IMR-90 (cell line): ENCODE data around the gene PDE11A. TPM values are rescaled to one million over a fixed set of nuclear protein-coding genes. Genes with fewer than 3 reads are reported as not detected.

ENCODE experiments used
- ATAC-seq: fragments of 200-7000 bp; cut with Tn5 transposase; 2 replicates; pipeline ENCODE4 v1.9.1; 2020; ENCODE audit warnings: low read depth, mild to moderate bottlenecking, moderate library complexity
- BruUV-seq: library from RNA; stranded (reverse); fragments of 400-500 nt; replicated peaks from 2 replicates; lab custom pipeline; 2021; lab: Mats Ljungman, UMichigan
- CTCF ChIA-PET: fragments of 300-600 bp; formaldehyde crosslinking; extraction: SDS; loops from one replicate; lab custom pipeline; 2021; ENCODE audit warnings: antibody characterized with exemption; lab: Yijun Ruan, JAX
- POLR2A ChIA-PET: fragments of 300-600 bp; sonication (Branson Sonifier 250); formaldehyde crosslinking; loops from one replicate; lab custom pipeline; 2022; ENCODE audit warnings: antibody characterized with exemption; ENCODE audit not compliant: unreplicated experiment; lab: Charles Lee
- DNase-seq: peaks from one replicate; pipeline ENCODE4 v3.0.0; 2013
- H2AFZ ChIP-seq: replicated peaks from 2 replicates; pipeline ENCODE3; 2013; ENCODE audit warnings: low read length, mild to moderate bottlenecking; ENCODE audit not compliant: poor library complexity
- H2AK5ac ChIP-seq: 2 replicates; pipeline ENCODE4 v1.6.1; 2013; ENCODE audit warnings: low read depth, low read length, inconsistent platforms
- H2AK9ac ChIP-seq: replicated peaks from 2 replicates; pipeline ENCODE3; 2013; ENCODE audit warnings: mild to moderate bottlenecking, low read depth, low read length, moderate library complexity; ENCODE audit not compliant: poor library complexity
- H2BK120ac ChIP-seq: 2 replicates; pipeline ENCODE4 v1.6.1; 2013; ENCODE audit warnings: low read depth, low read length, inconsistent platforms
- H2BK15ac ChIP-seq: 3 replicates; pipeline ENCODE4 v1.6.1; 2013; ENCODE audit warnings: low read depth, low read length, inconsistent platforms
- H2BK20ac ChIP-seq: 2 replicates; pipeline ENCODE4 v1.6.1; 2013; ENCODE audit warnings: low read depth, mild to moderate bottlenecking, inconsistent platforms, low read length, moderate library complexity
- H2BK5ac ChIP-seq: 2 replicates; pipeline ENCODE4 v1.6.1; 2013; ENCODE audit warnings: mild to moderate bottlenecking, low read depth, low read length, inconsistent platforms; ENCODE audit not compliant: poor library complexity, severe bottlenecking
- H3K14ac ChIP-seq: replicated peaks from 2 replicates; pipeline ENCODE4 v1.6.1; 2013; ENCODE audit warnings: low read depth, low read length, inconsistent platforms
- H3K18ac ChIP-seq: 2 replicates; pipeline ENCODE4 v1.6.1; 2013; ENCODE audit warnings: low read depth, low read length, control low read depth
- H3K23ac ChIP-seq: 2 replicates; pipeline ENCODE4 v1.6.1; 2013; ENCODE audit warnings: low read depth, low read length, inconsistent platforms
- H3K27ac ChIP-seq: 2 replicates; pipeline ENCODE4 v1.5.1; 2013; ENCODE audit warnings: mild to moderate bottlenecking, control low read depth, low read length; ENCODE audit not compliant: insufficient read depth
- H3K27me3 ChIP-seq: 2 replicates; pipeline ENCODE4 v1.6.1; 2013; ENCODE audit warnings: low read length; ENCODE audit not compliant: control insufficient read depth, insufficient read depth
- H3K36me3 ChIP-seq: 2 replicates; pipeline ENCODE4 v1.6.1; 2013; ENCODE audit warnings: low read length, mixed read lengths; ENCODE audit not compliant: control insufficient read depth, insufficient read depth
- H3K4ac ChIP-seq: 2 replicates; pipeline ENCODE4 v1.6.1; 2013; ENCODE audit warnings: low read depth, low read length, inconsistent platforms
- H3K4me1 ChIP-seq: 2 replicates; pipeline ENCODE4 v1.6.1; 2013; ENCODE audit warnings: low read length, mixed read lengths; ENCODE audit not compliant: control insufficient read depth, insufficient read depth
- H3K4me2 ChIP-seq: 2 replicates; pipeline ENCODE4 v1.6.1; 2013; ENCODE audit warnings: low read depth, mild to moderate bottlenecking, control low read depth, low read length, moderate library complexity
- H3K4me3 ChIP-seq: 2 replicates; pipeline ENCODE4 v1.5.1; 2013; ENCODE audit warnings: low read depth, mild to moderate bottlenecking, control low read depth, low read length, moderate library complexity; ENCODE audit not compliant: insufficient read depth
- H3K56ac ChIP-seq: 2 replicates; pipeline ENCODE4 v1.6.1; 2013; ENCODE audit warnings: low read length, inconsistent platforms; ENCODE audit not compliant: insufficient read depth; ENCODE audit errors: extremely low read depth
- H3K79me1 ChIP-seq, 2 experiments: 2 replicates each; pipeline ENCODE4 v1.6.1; 2013; ENCODE audit warnings: low read length in 2 of 2, inconsistent platforms in 1 of 2, low read depth in 1 of 2
- H3K9ac ChIP-seq: 2 replicates; pipeline ENCODE4 v1.6.1; 2013; ENCODE audit warnings: low read depth, low read length, control low read depth
- H3K9me1 ChIP-seq: 2 replicates; pipeline ENCODE4 v1.6.1; 2013; ENCODE audit warnings: low read length, inconsistent platforms; ENCODE audit not compliant: insufficient read depth
- H3K9me3 ChIP-seq: 2 replicates; pipeline ENCODE4 v1.6.1; 2013; ENCODE audit warnings: low read length; ENCODE audit not compliant: control insufficient read depth, insufficient read depth
- H4K20me1 ChIP-seq: 2 replicates; pipeline ENCODE4 v1.6.1; 2013; ENCODE audit warnings: low read length, inconsistent platforms; ENCODE audit not compliant: insufficient read depth
- H4K5ac ChIP-seq: 2 replicates; pipeline ENCODE4 v1.6.1; 2013; ENCODE audit warnings: mild to moderate bottlenecking, low read depth, low read length, control low read depth
- H4K8ac ChIP-seq, 2 experiments: 2 replicates each; pipeline ENCODE4 v1.6.1; 2013; ENCODE audit warnings: low read depth in 2 of 2, low read length in 2 of 2, control low read depth in 1 of 2, inconsistent platforms in 1 of 2
- H4K91ac ChIP-seq: 2 replicates; pipeline ENCODE4 v1.6.1; 2013; ENCODE audit warnings: low read depth, low read length, inconsistent platforms; ENCODE audit not compliant: insufficient read depth
- BHLHE40 ChIP-seq: fragments of 150-350 bp; IDR thresholded peaks from 2 replicates; pipeline ENCODE4 v1.6.1; 2016; ENCODE audit warnings: mild to moderate bottlenecking, low read depth, low read length
- CEBPB ChIP-seq: IDR thresholded peaks from 2 replicates; pipeline ENCODE4 v1.6.1; 2012; ENCODE audit warnings: low read depth, low read length, improper control_type of control experiment
- CHD1 ChIP-seq: IDR thresholded peaks from 2 replicates; pipeline ENCODE4 v1.6.1; 2012; ENCODE audit warnings: low read depth, low read length, improper control_type of control experiment
- CTCF ChIP-seq: conservative IDR thresholded peaks from 2 replicates; pipeline ENCODE4 v1.5.1; 2012; ENCODE audit warnings: mild to moderate bottlenecking, low read depth, low read length, improper control_type of control experiment
- ELK1 ChIP-seq: fragments of 150-350 bp; IDR thresholded peaks from 2 replicates; pipeline ENCODE4 v1.6.1; 2016; ENCODE audit warnings: low read depth, mild to moderate bottlenecking, low read length, moderate library complexity, borderline replicate concordance
- FOS ChIP-seq: fragments of 150-350 bp; IDR thresholded peaks from 2 replicates; pipeline ENCODE4 v1.6.1; 2016; ENCODE audit warnings: low read depth, low read length
- MAFK ChIP-seq: IDR thresholded peaks from 2 replicates; pipeline ENCODE4 v1.6.1; 2012; ENCODE audit warnings: low read depth, low read length, improper control_type of control experiment
- MAZ ChIP-seq: IDR thresholded peaks from 2 replicates; pipeline ENCODE4 v1.6.1; 2012; ENCODE audit warnings: low read depth, mild to moderate bottlenecking, low read length, improper control_type of control experiment, moderate library complexity, borderline replicate concordance
- MXI1 ChIP-seq: IDR thresholded peaks from 2 replicates; pipeline ENCODE4 v1.6.1; 2012; ENCODE audit warnings: low read depth, mild to moderate bottlenecking, low read length, moderate library complexity, borderline replicate concordance
- NFE2L2 ChIP-seq: fragments of 150-350 bp; IDR thresholded peaks from 2 replicates; pipeline ENCODE4 v1.6.1; 2016; ENCODE audit warnings: low read depth, mild to moderate bottlenecking, low read length
- POLR2A ChIP-seq: IDR thresholded peaks from 2 replicates; pipeline ENCODE4 v1.6.1; 2012; ENCODE audit warnings: mild to moderate bottlenecking, low read depth, low read length
- RAD21 ChIP-seq: IDR thresholded peaks from 2 replicates; pipeline ENCODE4 v1.6.1; 2012; ENCODE audit warnings: low read length, improper control_type of control experiment
- RCOR1 ChIP-seq: IDR thresholded peaks from 2 replicates; pipeline ENCODE4 v1.6.1; 2012; ENCODE audit warnings: mild to moderate bottlenecking, low read length, improper control_type of control experiment; ENCODE audit not compliant: insufficient replicate concordance
- RFX5 ChIP-seq: IDR thresholded peaks from 2 replicates; pipeline ENCODE4 v1.8.0; 2012; ENCODE audit warnings: low read depth, mild to moderate bottlenecking, low read length, moderate library complexity
- SMC3 ChIP-seq: fragments of 150-350 bp; IDR thresholded peaks from 2 replicates; pipeline ENCODE4 v1.6.1; 2016; ENCODE audit warnings: low read depth, mild to moderate bottlenecking, antibody characterized with exemption, low read length, moderate library complexity
- USF2 ChIP-seq: fragments of 150-350 bp; IDR thresholded peaks from 2 replicates; pipeline ENCODE4 v1.6.1; 2017; ENCODE audit warnings: mild to moderate bottlenecking, antibody characterized with exemption, low read length, low read depth
- WGBS, 2 experiments: methylation state at CpG; one replicate each; pipeline versions ENCODE4 v1.1.5 to v1.1.7; 2013; ENCODE audit warnings: missing lambda C conversion rate in 2 of 2; ENCODE audit not compliant: insufficient read length in 1 of 2; ENCODE audit errors: extremely low coverage in 2 of 2; 5-methylcytosine and 5-hydroxymethylcytosine counted together
- dilution Hi-C: fragments of 300-500 bp; cut with HindIII; formaldehyde crosslinking; loops from one replicate; pipeline ENCODE4 v1.14.3; 2018; ENCODE audit warnings: low sequenced_read_pairs; ENCODE audit not compliant: unreplicated experiment
- in situ Hi-C: fragments of 300-500 bp; cut with MboI; formaldehyde crosslinking; loops from 3 replicates; pipeline ENCODE4 v1.14.3; 2019; ENCODE audit warnings: low sequenced_read_pairs, inconsistent platforms, mixed read lengths
- intact Hi-C: fragments of 100-400 bp; cut with micrococcal nuclease; formaldehyde crosslinking; loops from 2 replicates; pipeline ENCODE4 v1.10.0; 2022
- polyA plus RNA-seq, 3 experiments: library from polyadenylated mRNA; depleted of rRNA; stranded (reverse); fragments of >200 nt; gene quantifications; 2 replicates each; pipeline ENCODE4 v1.2.3, GENCODE V29; 2012; ENCODE audit warnings: low replicate concordance in 1 of 3
- total RNA-seq: library from RNA; depleted of rRNA; stranded (reverse); fragments of >200 nt; gene quantifications from 2 replicates; pipeline ENCODE4 v1.2.3, GENCODE V29; 2012

PDE11A gene
- total and polyA plus RNA-seq, 2 of the 4 experiments (the other 2 are of a cell fraction): 0.21 to 0.72 TPM

- Histone ChIP-seq H4K91ac (no peak overlapping the region), H3K27ac (no peak overlapping the region), H2BK20ac (no peak overlapping the region), H3K79me1 (no peaks in the 10 kb centered on the region), H4K5ac (no peak overlapping the region), H2BK120ac (no peak overlapping the region), H3K18ac (no peak overlapping the region), H3K9me3 (no peaks in the 10 kb centered on the region), H4K8ac (no peak overlapping the region), H3K27me3 (no peaks in the 10 kb centered on the region), H3K9me1 (no peaks in the 10 kb centered on the region), H2BK15ac (no peak overlapping the region), H4K20me1 (no peaks in the 10 kb centered on the region), H3K9ac (no peak overlapping the region), H3K36me3 (no peaks in the 10 kb centered on the region), H3K14ac (no peak overlapping the region), H2AFZ (no peak overlapping the region), H3K56ac (no peak overlapping the region), H3K23ac (no peak overlapping the region), H3K4me2 (no peak overlapping the region), H2BK5ac (no peak overlapping the region), H3K4ac (no peak overlapping the region), H3K4me1 (no peaks in the 10 kb centered on the region), H3K4me3 (no peak overlapping the region), H2AK9ac (no peak overlapping the region), H2AK5ac (no peak overlapping the region)
- no CpG with 5 or more reads among the region's 3 CpGs for WGBS, 2 experiments
- CTCF ChIA-PET: interaction anchor here (0.7 kb wide), 1 partner anchor 96 kb away, joined by 8 read pairs; no protein-coding TSS in a partner anchor
- intact Hi-C loops (no loop called here), in situ Hi-C loops (no loop called here), dilution Hi-C loops (no loop called here)
- no TSS peak for BruUV-seq
- DNase-seq (no peak), ATAC-seq (no peak)
- POLR2A ChIA-PET: no interaction called here
- no peak for TF ChIP-seq USF2
- no peak for TF ChIP-seq SMC3
- no peak for TF ChIP-seq CTCF
- no peak for TF ChIP-seq MAFK
- no peak for TF ChIP-seq NFE2L2
- no peak for TF ChIP-seq POLR2A
- no peak for TF ChIP-seq MAZ
- no peak for TF ChIP-seq RAD21
- TF ChIP-seq CHD1: no peak
- no peak for TF ChIP-seq RCOR1
- TF ChIP-seq RFX5: no peak
- no peak for TF ChIP-seq BHLHE40
- no peak for TF ChIP-seq CEBPB
- no peak for TF ChIP-seq FOS
- no peak for TF ChIP-seq MXI1
- TF ChIP-seq ELK1: no peak
Measured at GRCh38 chr2:177887722-177888121, 184.9 kb downstream of the PDE11A start.
